ENCODE data around the gene CCR9.

CCR9 gene

GRCh38 chr3:45949432-45949831 is 63.1 kb downstream of the CCR9 start:
- no peak overlapping the region for H3K9ac ChIP-seq (ENCODE audit: insufficient read length, low read depth)
- H3K36me3 ChIP-seq (ENCODE audit: insufficient read depth, insufficient read length, low read length), result peaks cover 84% of the 10 kb centered on the region
- no peaks in the 10 kb centered on the region for H3K9me3 ChIP-seq (ENCODE audit: insufficient read depth, low read length)
- no peaks in the 10 kb centered on the region for H3K27me3 ChIP-seq (ENCODE audit: insufficient read depth, insufficient read length)
- TF ChIP-seq SUZ12 (IDR thresholded peaks at IDR 0.05; ENCODE audit: extremely low read depth, insufficient read depth, insufficient read length) (no peak), ZNF274 (IDR thresholded peaks at IDR 0.05; ENCODE audit: low read depth, low read length) (no peak), YY1 (IDR thresholded peaks at IDR 0.05; ENCODE audit: insufficient read depth, insufficient read length) (no peak)
- no peaks in the 10 kb centered on the region for H3K4me1 ChIP-seq (ENCODE audit: insufficient read depth, insufficient read length)
- H3K4me3 ChIP-seq (ENCODE audit: insufficient read length, low read depth), result no peak overlapping the region
- no peak for DNase-seq (ENCODE audit: low read depth, low spot score)

- H3K36me3 ChIP-seq (ENCODE audit: insufficient read depth, insufficient read length, low read length), result peaks cover 90% of the 10 kb centered on the region
- no peak for DNase-seq (ENCODE audit: low read depth, low spot score)
- no peaks in the 10 kb centered on the region for H3K9me3 ChIP-seq (ENCODE audit: insufficient read depth, low read length)
- TF ChIP-seq ZNF274 (IDR thresholded peaks at IDR 0.05; ENCODE audit: low read depth, low read length), result no peak
- no peak for TF ChIP-seq YY1 (IDR thresholded peaks at IDR 0.05; ENCODE audit: insufficient read depth, insufficient read length)
- TF ChIP-seq SUZ12 (IDR thresholded peaks at IDR 0.05; ENCODE audit: extremely low read depth, insufficient read depth, insufficient read length), result no peak
- H3K4me3 ChIP-seq (ENCODE audit: insufficient read length, low read depth), result no peak overlapping the region
- no peaks in the 10 kb centered on the region for H3K27me3 ChIP-seq (ENCODE audit: insufficient read depth, insufficient read length)
- no peaks in the 10 kb centered on the region for H3K4me1 ChIP-seq (ENCODE audit: insufficient read depth, insufficient read length)
- H3K9ac ChIP-seq (ENCODE audit: insufficient read length, low read depth), result no peak overlapping the region
Observed at GRCh38 chr3:45950131-45950530, 63.8 kb downstream of the CCR9 start.

- Histone ChIP-seq H3K4me1 (ENCODE audit: insufficient read depth, insufficient read length) (no peaks in the 10 kb centered on the region), H3K27me3 (ENCODE audit: insufficient read depth, insufficient read length) (no peaks in the 10 kb centered on the region), H3K36me3 (ENCODE audit: insufficient read depth, insufficient read length, low read length) (peaks cover 94% of the 10 kb centered on the region), H3K4me3 (ENCODE audit: insufficient read length, low read depth) (no peak overlapping the region), H3K9ac (ENCODE audit: insufficient read length, low read depth) (no peak overlapping the region), H3K9me3 (ENCODE audit: insufficient read depth, low read length) (no peaks in the 10 kb centered on the region)
- DNase-seq (ENCODE audit: low read depth, low spot score), result no peak
- TF ChIP-seq SUZ12 (IDR thresholded peaks at IDR 0.05; ENCODE audit: extremely low read depth, insufficient read depth, insufficient read length) (no peak), YY1 (IDR thresholded peaks at IDR 0.05; ENCODE audit: insufficient read depth, insufficient read length) (no peak), ZNF274 (IDR thresholded peaks at IDR 0.05; ENCODE audit: low read depth, low read length) (no peak)
Observed at GRCh38 chr3:45950686-45951600, 64.6 kb downstream of the CCR9 start.

GRCh38 chr3:45951946-45952345 is 65.6 kb downstream of the CCR9 start:
- no peaks in the 10 kb centered on the region for H3K27me3 ChIP-seq (ENCODE audit: insufficient read depth, insufficient read length)
- no peaks in the 10 kb centered on the region for H3K9me3 ChIP-seq (ENCODE audit: insufficient read depth, low read length)
- H3K4me1 ChIP-seq (ENCODE audit: insufficient read depth, insufficient read length), result no peaks in the 10 kb centered on the region
- no peak for DNase-seq (ENCODE audit: low read depth, low spot score)
- no peak overlapping the region for H3K9ac ChIP-seq (ENCODE audit: insufficient read length, low read depth)
- TF ChIP-seq YY1 (IDR thresholded peaks at IDR 0.05; ENCODE audit: insufficient read depth, insufficient read length), result no peak
- no peak for TF ChIP-seq SUZ12 (IDR thresholded peaks at IDR 0.05; ENCODE audit: extremely low read depth, insufficient read depth, insufficient read length)
- TF ChIP-seq ZNF274 (IDR thresholded peaks at IDR 0.05; ENCODE audit: low read depth, low read length), result no peak
- H3K36me3 ChIP-seq (ENCODE audit: insufficient read depth, insufficient read length, low read length), result peaks cover 85% of the 10 kb centered on the region
- no peak overlapping the region for H3K4me3 ChIP-seq (ENCODE audit: insufficient read length, low read depth)

GRCh38 chr3:45952456-45952855 is 66.1 kb downstream of the CCR9 start:
- H3K36me3 ChIP-seq (ENCODE audit: insufficient read depth, insufficient read length, low read length), result peaks cover 81% of the 10 kb centered on the region
- no peaks in the 10 kb centered on the region for H3K27me3 ChIP-seq (ENCODE audit: insufficient read depth, insufficient read length)
- no peak for DNase-seq (ENCODE audit: low read depth, low spot score)
- no peaks in the 10 kb centered on the region for H3K9me3 ChIP-seq (ENCODE audit: insufficient read depth, low read length)
- H3K4me3 ChIP-seq (ENCODE audit: insufficient read length, low read depth), result no peak overlapping the region
- no peak for TF ChIP-seq SUZ12 (IDR thresholded peaks at IDR 0.05; ENCODE audit: extremely low read depth, insufficient read depth, insufficient read length)
- TF ChIP-seq YY1 (IDR thresholded peaks at IDR 0.05; ENCODE audit: insufficient read depth, insufficient read length), result no peak
- TF ChIP-seq ZNF274 (IDR thresholded peaks at IDR 0.05; ENCODE audit: low read depth, low read length), result no peak
- no peaks in the 10 kb centered on the region for H3K4me1 ChIP-seq (ENCODE audit: insufficient read depth, insufficient read length)
- no peak overlapping the region for H3K9ac ChIP-seq (ENCODE audit: insufficient read length, low read depth)

All from NT2/D1 (cell line).